GM12878 (cell line): ENCODE results near the gene CCDC110. TPM values are rescaled to one million over a fixed set of nuclear protein-coding genes. Genes with fewer than 3 reads are reported as not detected.

Experiments
- ATAC-seq: fragments of 200-7000 bp; cut with Tn5 transposase; 3 replicates; pipeline ENCODE4 v1.9.1; 2020; ENCODE audit warnings: mild to moderate bottlenecking, moderate library complexity
- BruUV-seq: library from RNA; stranded (reverse); fragments of 400-500 nt; replicated peaks from 2 replicates; lab custom pipeline; 2021; lab: Mats Ljungman, UMichigan
- CTCF ChIA-PET: fragments of 300-600 bp; sonication (Branson Sonifier 250); formaldehyde crosslinking; extraction: SDS; loops from one replicate; lab custom pipeline; 2021; ENCODE audit warnings: inconsistent platforms; lab: Yijun Ruan, JAX
- POLR2A ChIA-PET: fragments of 350-600 bp; formaldehyde crosslinking; extraction: SDS; loops from one replicate; lab custom pipeline; 2021; ENCODE audit warnings: inconsistent platforms; lab: Charles Lee
- RAD21 ChIA-PET: fragments of 300-600 bp; sonication (Branson Sonifier 250); formaldehyde crosslinking; loops from one replicate; lab custom pipeline; 2023; ENCODE audit warnings: antibody characterized with exemption; ENCODE audit not compliant: unreplicated experiment; lab: Charles Lee
- SMC1A ChIA-PET: fragments of 300-600 bp; sonication (Branson Sonifier 250); formaldehyde crosslinking; loops from one replicate; lab custom pipeline; 2023; ENCODE audit not compliant: unreplicated experiment, uncharacterized antibody; lab: Charles Lee
- DNase-seq: peaks from one replicate; pipeline ENCODE4 v3.0.0-alpha.2; 2011; ENCODE audit warnings: low read depth, low spot score
- FAIRE-seq: peaks from 3 replicates; lab custom pipeline; 2011; peaks lifted over from hg19 to GRCh38; lab: Jason Lieb, UNC
- H2AFZ ChIP-seq: 2 replicates; pipeline ENCODE4 v1.6.0; 2011; ENCODE audit warnings: low read depth, low read length, control low read depth; ENCODE audit not compliant: control insufficient read depth
- H3K27ac ChIP-seq: 2 replicates; pipeline ENCODE4 v1.5.1; 2011; ENCODE audit warnings: control low read depth; ENCODE audit not compliant: control insufficient read depth, insufficient read depth
- H3K27me3 ChIP-seq, 2 experiments: replicated peaks in 1 of 2; 2 replicates each; pipeline versions ENCODE4 v1.6.0 to v1.6.1; 2011; ENCODE audit warnings: low read length in 1 of 2; ENCODE audit not compliant: control insufficient read depth in 2 of 2, insufficient read depth in 2 of 2
- H3K36me3 ChIP-seq, 2 experiments: 2 replicates each; pipeline ENCODE4 v1.5.1; 2011; ENCODE audit warnings: low read length in 1 of 2; ENCODE audit not compliant: control insufficient read depth in 2 of 2, insufficient read depth in 2 of 2
- H3K4me1 ChIP-seq: 2 replicates; pipeline ENCODE4 v1.6.1; 2011; ENCODE audit warnings: mild to moderate bottlenecking, low read length, moderate library complexity, mixed read lengths; ENCODE audit not compliant: control insufficient read depth, insufficient read depth
- H3K4me2 ChIP-seq: 2 replicates; pipeline ENCODE4 v1.6.0; 2011; ENCODE audit warnings: control low read depth; ENCODE audit not compliant: control insufficient read depth, insufficient read depth
- H3K4me3 ChIP-seq: fragments of 200-600 bp; sonication (generic); 2 replicates; pipeline ENCODE4 v1.5.1; 2016
- H3K79me2 ChIP-seq: 2 replicates; pipeline ENCODE4 v1.6.0; 2011; ENCODE audit warnings: low read length; ENCODE audit not compliant: control insufficient read depth, insufficient read depth
- H3K9ac ChIP-seq: 2 replicates; pipeline ENCODE4 v1.8.0; 2011; ENCODE audit warnings: low read length, control low read depth, mixed read lengths; ENCODE audit not compliant: control insufficient read depth, insufficient read depth
- H3K9me3 ChIP-seq: replicated peaks from 3 replicates; pipeline ENCODE4 v1.5.1; 2011; ENCODE audit warnings: mild to moderate bottlenecking, low read length; ENCODE audit not compliant: control insufficient read depth, insufficient read depth
- H4K20me1 ChIP-seq: 2 replicates; pipeline ENCODE4 v1.6.0; 2011; ENCODE audit not compliant: control insufficient read depth, insufficient read depth
- BACH1 ChIP-seq: fragments of 450-650 bp; IDR thresholded peaks from 2 replicates; pipeline ENCODE4 v1.6.1; 2017; ENCODE audit warnings: mild to moderate bottlenecking, borderline replicate concordance
- JUND ChIP-seq: IDR thresholded peaks from 2 replicates; pipeline ENCODE4 v1.6.1; 2012; ENCODE audit warnings: low read depth, mild to moderate bottlenecking, low read length, improper control_type of control experiment, moderate library complexity
- NR2C2 ChIP-seq: IDR thresholded peaks from 2 replicates; pipeline ENCODE4 v1.6.1; 2011; ENCODE audit warnings: borderline replicate concordance, low read depth; ENCODE audit not compliant: control insufficient read depth, insufficient read length
- RB1 ChIP-seq: fragments of 450-650 bp; formaldehyde crosslinking; IDR thresholded peaks from 2 replicates; pipeline ENCODE4 v1.6.1; 2017; ENCODE audit warnings: mild to moderate bottlenecking, borderline replicate concordance
- SIN3A ChIP-seq: IDR thresholded peaks from 2 replicates; pipeline ENCODE4 v1.6.1; 2012; ENCODE audit warnings: low read depth, low read length, improper control_type of control experiment
- SMARCA5 ChIP-seq: fragments of 450-650 bp; IDR thresholded peaks from 2 replicates; pipeline ENCODE4 v1.6.1; 2017; ENCODE audit warnings: mild to moderate bottlenecking
- TCF7 ChIP-seq: IDR thresholded peaks from 2 replicates; pipeline ENCODE4 v1.6.1; 2014; ENCODE audit warnings: antibody characterized with exemption, borderline replicate concordance
- ZNF217 ChIP-seq: fragments of 450-650 bp; IDR thresholded peaks from 2 replicates; pipeline ENCODE4 v1.6.1; 2017; ENCODE audit warnings: antibody characterized with exemption, mild to moderate bottlenecking
- WGBS: methylation state at CpG from one replicate; pipeline ENCODE4 v1.1.6; 2016; ENCODE audit warnings: low lambda C conversion rate; ENCODE audit not compliant: insufficient replicate concordance, insufficient coverage; ENCODE audit errors: missing lambda C conversion rate; 5-methylcytosine and 5-hydroxymethylcytosine counted together
- in situ Hi-C: fragments of 300-500 bp; cut with MboI; formaldehyde crosslinking; loops from 9 replicates; pipeline ENCODE4 v1.14.3; 2018; ENCODE audit warnings: mixed read lengths
- intact Hi-C: fragments of 100-400 bp; cut with micrococcal nuclease; formaldehyde crosslinking; loops from one replicate; pipeline ENCODE4 v1.14.2; 2022; ENCODE audit not compliant: unreplicated experiment
- polyA plus RNA-seq, 11 experiments: library from polyadenylated mRNA; depleted of rRNA in 4 of 11; unstranded in 6 of 11; stranded (reverse) in 5 of 11; fragments of >200 nt; fragmentation: Nextera tagmentation in 4 of 11; fragmentation: Illumina TruSeq in 1 of 11; extraction: Ambion mirVana in 4 of 11; extraction: Trizol in 1 of 11; gene quantifications; 1 replicate in 1 of 11; 2 replicates in 10 of 11; pipeline versions ENCODE4 v1.2.1 to v1.2.3, GENCODE V29; 2011 to 2016; ENCODE audit warnings: inconsistent platforms in 2 of 11, missing spikeins in 2 of 11, low read depth in 1 of 11
- total RNA-seq, 4 experiments: library from RNA; depleted of rRNA in 3 of 4; stranded (reverse); fragments of >200 nt in 3 of 4; fragmentation: Illumina TruSeq in 1 of 4; extraction: Trizol in 1 of 4; gene quantifications; 2 replicates each; pipeline versions ENCODE4 v1.2.1 to v1.2.3, GENCODE V29; 2013 to 2021
- TF ChIP-seq, protein P1 (sequence below): IDR thresholded peaks from 2 replicates; pipeline ENCODE4 v1.6.1; 2011; ENCODE audit warnings: borderline replicate concordance, low read depth, mild to moderate bottlenecking, moderate library complexity, low read length; ENCODE audit not compliant: insufficient read depth, poor library complexity, severe bottlenecking
- TF ChIP-seq, protein P2 (sequence below): fragments of 150-350 bp; IDR thresholded peaks from 2 replicates; pipeline ENCODE4 v1.6.1; 2014; ENCODE audit warnings: mild to moderate bottlenecking, low read depth, low read length
- TF ChIP-seq, protein P3 (sequence below): fragments of 450-650 bp; IDR thresholded peaks from 2 replicates; pipeline ENCODE4 v1.6.1; 2017; ENCODE audit warnings: mild to moderate bottlenecking, moderate library complexity

The CCDC110 gene
- total and polyA plus RNA-seq, 10 of the 15 experiments (the other 5 are each of a cell fraction or from before 2014, with no cell fraction given), result 0.85 to 3.1 (median 2.1) TPM; not detected in 1

DNA sequence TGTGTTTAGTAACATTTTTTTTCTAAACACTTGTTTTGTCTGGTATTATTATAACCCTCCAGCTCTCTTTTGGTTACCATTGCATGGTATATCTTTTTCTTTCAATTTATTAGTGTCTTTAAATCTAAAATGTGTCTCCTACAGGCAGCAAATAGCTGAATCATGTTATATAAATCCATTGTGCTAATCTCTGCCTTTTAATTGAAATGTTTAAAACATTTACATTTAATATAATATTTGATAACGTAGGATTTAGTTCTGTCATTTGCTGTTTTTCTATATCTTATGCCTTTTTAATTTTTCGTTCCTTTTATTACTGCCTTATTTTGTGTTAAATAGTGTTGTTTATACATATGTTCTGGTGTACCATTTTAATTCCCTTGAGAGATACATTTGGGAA, 17.1 kb upstream of the CCDC110 start:
- no peak for DNase-seq
- intact Hi-C loops, result no loop called here
- no peaks in the 10 kb centered on the region for H3K36me3 ChIP-seq
- H3K4me2 ChIP-seq, result no peak overlapping the region
- no peak overlapping the region for H3K4me3 ChIP-seq
- no TSS peak for BruUV-seq
- TF ChIP-seq JUND, result no peak
- TF ChIP-seq SMARCA5, result no peak
- TF ChIP-seq SIN3A, result no peak
- TF ChIP-seq, protein P1, sequence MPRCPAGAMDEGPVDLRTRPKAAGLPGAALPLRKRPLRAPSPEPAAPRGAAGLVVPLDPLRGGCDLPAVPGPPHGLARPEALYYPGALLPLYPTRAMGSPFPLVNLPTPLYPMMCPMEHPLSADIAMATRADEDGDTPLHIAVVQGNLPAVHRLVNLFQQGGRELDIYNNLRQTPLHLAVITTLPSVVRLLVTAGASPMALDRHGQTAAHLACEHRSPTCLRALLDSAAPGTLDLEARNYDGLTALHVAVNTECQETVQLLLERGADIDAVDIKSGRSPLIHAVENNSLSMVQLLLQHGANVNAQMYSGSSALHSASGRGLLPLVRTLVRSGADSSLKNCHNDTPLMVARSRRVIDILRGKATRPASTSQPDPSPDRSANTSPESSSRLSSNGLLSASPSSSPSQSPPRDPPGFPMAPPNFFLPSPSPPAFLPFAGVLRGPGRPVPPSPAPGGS, result no peak
- TF ChIP-seq ZNF217, result no peak
- no peak for TF ChIP-seq BACH1
- TF ChIP-seq NR2C2, result no peak
- TF ChIP-seq, protein P2, sequence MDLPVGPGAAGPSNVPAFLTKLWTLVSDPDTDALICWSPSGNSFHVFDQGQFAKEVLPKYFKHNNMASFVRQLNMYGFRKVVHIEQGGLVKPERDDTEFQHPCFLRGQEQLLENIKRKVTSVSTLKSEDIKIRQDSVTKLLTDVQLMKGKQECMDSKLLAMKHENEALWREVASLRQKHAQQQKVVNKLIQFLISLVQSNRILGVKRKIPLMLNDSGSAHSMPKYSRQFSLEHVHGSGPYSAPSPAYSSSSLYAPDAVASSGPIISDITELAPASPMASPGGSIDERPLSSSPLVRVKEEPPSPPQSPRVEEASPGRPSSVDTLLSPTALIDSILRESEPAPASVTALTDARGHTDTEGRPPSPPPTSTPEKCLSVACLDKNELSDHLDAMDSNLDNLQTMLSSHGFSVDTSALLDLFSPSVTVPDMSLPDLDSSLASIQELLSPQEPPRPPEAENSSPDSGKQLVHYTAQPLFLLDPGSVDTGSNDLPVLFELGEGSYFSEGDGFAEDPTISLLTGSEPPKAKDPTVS, result no peak
- no peak for TF ChIP-seq RB1
- TF ChIP-seq, protein P3, sequence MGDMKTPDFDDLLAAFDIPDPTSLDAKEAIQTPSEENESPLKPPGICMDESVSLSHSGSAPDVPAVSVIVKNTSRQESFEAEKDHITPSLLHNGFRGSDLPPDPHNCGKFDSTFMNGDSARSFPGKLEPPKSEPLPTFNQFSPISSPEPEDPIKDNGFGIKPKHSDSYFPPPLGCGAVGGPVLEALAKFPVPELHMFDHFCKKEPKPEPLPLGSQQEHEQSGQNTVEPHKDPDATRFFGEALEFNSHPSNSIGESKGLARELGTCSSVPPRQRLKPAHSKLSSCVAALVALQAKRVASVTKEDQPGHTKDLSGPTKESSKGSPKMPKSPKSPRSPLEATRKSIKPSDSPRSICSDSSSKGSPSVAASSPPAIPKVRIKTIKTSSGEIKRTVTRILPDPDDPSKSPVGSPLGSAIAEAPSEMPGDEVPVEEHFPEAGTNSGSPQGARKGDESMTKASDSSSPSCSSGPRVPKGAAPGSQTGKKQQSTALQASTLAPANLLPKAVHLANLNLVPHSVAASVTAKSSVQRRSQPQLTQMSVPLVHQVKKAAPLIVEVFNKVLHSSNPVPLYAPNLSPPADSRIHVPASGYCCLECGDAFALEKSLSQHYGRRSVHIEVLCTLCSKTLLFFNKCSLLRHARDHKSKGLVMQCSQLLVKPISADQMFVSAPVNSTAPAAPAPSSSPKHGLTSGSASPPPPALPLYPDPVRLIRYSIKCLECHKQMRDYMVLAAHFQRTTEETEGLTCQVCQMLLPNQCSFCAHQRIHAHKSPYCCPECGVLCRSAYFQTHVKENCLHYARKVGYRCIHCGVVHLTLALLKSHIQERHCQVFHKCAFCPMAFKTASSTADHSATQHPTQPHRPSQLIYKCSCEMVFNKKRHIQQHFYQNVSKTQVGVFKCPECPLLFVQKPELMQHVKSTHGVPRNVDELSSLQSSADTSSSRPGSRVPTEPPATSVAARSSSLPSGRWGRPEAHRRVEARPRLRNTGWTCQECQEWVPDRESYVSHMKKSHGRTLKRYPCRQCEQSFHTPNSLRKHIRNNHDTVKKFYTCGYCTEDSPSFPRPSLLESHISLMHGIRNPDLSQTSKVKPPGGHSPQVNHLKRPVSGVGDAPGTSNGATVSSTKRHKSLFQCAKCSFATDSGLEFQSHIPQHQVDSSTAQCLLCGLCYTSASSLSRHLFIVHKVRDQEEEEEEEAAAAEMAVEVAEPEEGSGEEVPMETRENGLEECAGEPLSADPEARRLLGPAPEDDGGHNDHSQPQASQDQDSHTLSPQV, result no peak
- no peak for TF ChIP-seq TCF7
- WGBS, result 16% methylated on average over 2 of the region's 2 CpGs
- ChIA-PET POLR2A (no interaction called here), RAD21 (no interaction called here), CTCF (no interaction called here), SMC1A (interaction anchor here (0.6 kb wide), 1 partner anchor 46 kb away, joined by 3 read pairs; no protein-coding TSS in a partner anchor)
- H4K20me1 ChIP-seq, result no peaks in the 10 kb centered on the region
- no peak for ATAC-seq
- H3K79me2 ChIP-seq, result no peaks in the 10 kb centered on the region
- H3K9me3 ChIP-seq, result no peaks in the 10 kb centered on the region; the same call in 1 of the 3 replicates
- no peak for FAIRE-seq
- no peak overlapping the region for H3K9ac ChIP-seq
- no peak overlapping the region for H2AFZ ChIP-seq
- H3K4me1 ChIP-seq, result no peaks in the 10 kb centered on the region
- H3K27me3 ChIP-seq, result no peaks in the 10 kb centered on the region
- H3K27ac ChIP-seq, result no peak overlapping the region
- in situ Hi-C loops, result no loop called here
